Stimulated activated CD8-positive, alpha-beta memory T cell treated with anti-CD3 and anti-CD28 coated beads, Interleukin-7, amount 100 ng/mL, for 1 hour (primary cell): ENCODE data around the gene RAB9A.
A peak's percentile ranks its signal among the peaks of the same experiment; 100 is the strongest.
"Not testable (repeated sequence)": the region's sequence is repeated elsewhere in the genome, so short reads cannot be mapped to it uniquely, and the experiment has no call there.

Experiments used
- DNase-seq, 2 donors: peaks; one replicate each; pipeline ENCODE4 v3.0.0-alpha.2; 2020; ENCODE audit warnings: low read depth in 2 of 2

Gene RAB9A

DNA sequence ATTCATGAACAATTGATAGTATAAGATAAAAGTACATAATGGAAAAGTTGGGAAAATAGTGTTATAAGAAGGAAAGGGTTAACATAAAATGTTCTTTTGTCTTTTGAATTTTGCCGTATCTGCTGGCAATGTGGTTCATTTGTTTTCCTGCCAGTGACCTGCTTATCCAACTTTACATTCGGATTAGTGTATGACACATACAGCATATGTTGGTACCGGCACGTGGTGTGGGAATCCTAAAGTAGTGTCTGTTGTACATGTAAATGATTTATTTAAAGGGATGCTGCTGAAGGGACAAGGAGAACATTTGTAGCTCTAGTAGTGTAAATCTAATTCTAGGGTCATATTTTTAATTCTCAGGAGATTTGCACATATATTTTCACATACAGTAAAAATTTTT lies 11.5 kb downstream of the RAB9A start:
- DNase-seq = no peak

DNA sequence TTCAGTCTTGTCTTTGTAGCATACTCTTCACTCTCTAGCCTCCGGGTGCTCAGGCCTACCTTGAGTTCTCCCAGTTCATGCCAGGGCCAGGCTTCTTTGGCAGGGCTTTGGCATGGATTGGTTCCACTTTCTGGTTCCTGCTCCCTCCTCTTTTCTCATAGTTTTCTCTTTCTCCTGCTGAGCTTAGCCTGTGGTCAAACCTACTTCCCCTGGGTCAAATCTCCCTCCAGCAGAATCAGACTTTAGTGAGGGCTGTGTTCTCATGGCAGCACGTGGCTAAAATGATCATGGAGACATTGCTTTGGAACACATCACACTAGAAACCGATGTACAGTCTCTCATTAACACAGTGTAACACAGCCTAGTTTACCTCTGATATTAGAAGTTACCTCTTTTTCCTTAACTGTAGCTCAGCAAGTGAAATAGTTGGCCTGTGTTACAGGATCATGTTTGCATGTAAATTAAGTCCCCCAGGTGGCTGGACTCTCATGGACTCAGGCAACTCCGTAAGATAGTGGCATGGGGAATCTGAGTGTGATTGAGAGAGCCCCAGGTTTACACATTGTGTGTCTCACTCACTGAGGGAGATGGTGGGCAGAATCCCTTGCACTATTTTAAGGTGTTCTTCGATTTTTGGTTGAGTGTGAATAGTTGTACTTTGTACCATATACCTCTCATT lies 13.3 kb downstream of the RAB9A start:
- no peak for DNase-seq

DNA sequence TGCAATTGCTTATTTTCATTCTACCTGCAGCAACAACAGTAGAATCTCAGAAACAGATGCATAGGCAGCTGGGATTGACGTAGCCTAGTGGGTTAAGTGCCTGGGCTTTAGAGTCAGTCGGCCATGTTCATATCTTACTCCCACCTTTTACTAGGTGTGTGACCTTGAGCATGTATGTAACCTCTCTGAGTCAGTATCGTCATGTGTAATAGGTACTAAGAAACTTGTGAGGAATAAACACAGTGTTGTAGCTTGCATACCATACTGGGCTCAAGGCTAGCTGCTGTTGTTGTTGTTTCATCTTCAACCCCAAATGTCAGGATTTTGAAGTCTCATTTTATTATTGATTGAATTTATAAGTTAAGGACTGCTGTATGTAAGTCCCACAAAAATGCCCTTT lies 14.2 kb downstream of the RAB9A start:
- DNase-seq = no peak

DNA sequence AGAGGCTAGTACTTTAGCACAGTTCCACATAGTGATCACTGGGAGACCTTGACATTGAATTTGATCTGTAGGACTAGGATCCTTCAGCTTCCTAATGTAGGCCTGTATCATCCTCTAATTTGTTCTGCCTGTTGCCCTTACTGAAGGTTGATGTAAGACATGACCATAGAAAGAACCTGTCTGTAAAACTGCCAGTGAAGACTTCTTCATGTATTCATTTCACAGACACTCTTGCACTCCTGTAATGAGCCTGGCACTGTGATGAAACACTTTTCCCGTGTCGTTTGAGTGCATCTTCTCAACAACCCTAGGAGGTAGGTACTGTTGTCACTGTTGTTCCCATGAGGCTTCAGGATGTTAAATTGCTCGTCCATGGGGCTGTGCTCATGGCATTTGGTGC lies 14.7 kb downstream of the RAB9A start:
- no peak for DNase-seq

DNA sequence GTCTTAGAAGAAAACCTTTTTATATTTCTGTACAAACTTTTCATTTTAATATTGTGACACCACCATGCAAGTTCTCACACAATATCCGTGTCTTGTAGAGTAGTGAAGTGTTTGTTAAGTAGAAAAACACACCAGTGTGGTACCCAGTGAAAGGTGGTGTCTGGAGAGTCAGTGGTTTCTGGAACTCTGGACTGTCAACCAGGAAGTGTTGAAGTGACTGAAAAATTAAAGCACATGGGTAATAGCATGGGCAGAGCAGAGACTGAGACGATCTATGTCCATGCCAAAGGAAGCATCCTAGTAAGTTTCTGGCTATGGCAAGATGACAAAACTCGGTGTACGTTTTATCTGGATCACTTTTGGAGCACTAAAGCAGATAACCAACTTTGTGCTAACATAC lies 22.2 kb downstream of the RAB9A start:
- no peak for DNase-seq

DNA sequence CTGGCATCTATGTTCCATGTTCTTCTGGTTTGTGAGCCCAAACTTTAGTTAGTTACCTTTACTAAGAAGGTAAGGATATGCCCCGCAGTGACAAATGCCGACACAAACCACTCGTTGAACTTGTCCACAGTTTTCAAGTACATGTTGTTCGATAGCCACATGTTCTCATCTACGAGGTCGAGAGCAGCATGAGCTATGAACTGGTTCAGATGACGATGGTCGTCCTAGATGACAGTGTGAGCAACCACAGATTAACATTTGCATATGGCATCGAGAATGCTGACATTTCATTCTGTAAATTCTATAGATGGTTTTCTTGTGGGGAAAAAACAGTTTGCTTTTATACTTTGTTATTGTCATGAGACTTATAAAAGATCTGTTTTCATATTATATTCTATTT lies 27.5 kb downstream of the RAB9A start:
- no peak for DNase-seq

DNA sequence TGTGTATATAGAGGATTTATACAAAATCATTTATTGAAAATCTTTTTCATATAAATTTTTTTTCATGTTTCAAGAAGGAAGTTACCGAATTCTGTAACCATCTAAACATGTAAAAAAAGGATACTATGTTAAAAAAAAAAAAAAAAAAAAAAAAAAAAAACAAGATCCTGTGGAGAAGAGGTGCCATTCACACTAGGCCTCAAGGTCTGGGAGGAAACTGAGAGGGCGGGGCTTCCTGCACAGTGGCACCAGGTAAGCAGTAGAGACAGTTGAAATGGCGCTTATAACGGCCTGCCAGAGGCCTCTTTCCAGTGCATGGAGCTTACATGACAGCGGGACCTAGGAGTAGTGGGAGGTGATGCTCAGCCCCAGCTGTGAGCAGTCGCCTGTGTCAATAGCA lies 28.0 kb downstream of the RAB9A start:
- DNase-seq = no peak

DNA sequence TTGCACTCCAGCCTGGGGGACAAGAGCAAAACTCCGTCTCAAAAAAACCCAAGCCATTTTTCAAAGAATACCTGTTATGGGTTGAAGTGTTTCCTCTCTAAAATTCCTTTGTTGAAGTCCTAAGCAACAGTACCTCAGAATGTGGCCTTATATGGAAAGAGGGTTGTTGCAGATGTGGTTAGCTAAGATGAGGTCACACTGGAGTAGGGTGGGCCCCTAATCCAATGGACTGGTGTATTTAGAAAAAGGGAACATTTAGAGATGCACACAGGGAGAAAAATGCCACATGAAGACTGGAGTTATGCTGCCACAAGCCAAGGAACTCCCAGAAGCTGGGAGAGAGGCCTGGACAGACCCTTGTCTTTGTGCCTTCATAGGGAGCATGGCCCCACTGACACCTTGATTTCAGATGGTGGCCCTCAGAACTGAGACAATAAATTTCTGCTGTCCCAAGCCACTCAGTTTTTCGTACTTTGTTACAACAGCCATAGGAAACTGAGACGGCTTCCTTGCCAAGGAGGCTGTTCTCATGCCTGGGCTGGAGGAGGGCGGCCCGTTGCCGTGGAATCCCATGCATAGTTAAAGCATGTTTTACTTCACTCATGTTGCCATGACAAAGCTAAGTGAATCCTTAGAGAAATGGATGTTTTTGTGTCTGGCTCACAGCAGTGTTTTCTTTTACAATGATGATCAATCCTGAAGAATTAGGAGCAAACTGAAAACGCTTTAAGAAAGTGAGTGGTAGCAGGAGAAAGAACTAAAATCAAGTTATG lies 29.0 kb downstream of the RAB9A start:
- no peak for DNase-seq

DNA sequence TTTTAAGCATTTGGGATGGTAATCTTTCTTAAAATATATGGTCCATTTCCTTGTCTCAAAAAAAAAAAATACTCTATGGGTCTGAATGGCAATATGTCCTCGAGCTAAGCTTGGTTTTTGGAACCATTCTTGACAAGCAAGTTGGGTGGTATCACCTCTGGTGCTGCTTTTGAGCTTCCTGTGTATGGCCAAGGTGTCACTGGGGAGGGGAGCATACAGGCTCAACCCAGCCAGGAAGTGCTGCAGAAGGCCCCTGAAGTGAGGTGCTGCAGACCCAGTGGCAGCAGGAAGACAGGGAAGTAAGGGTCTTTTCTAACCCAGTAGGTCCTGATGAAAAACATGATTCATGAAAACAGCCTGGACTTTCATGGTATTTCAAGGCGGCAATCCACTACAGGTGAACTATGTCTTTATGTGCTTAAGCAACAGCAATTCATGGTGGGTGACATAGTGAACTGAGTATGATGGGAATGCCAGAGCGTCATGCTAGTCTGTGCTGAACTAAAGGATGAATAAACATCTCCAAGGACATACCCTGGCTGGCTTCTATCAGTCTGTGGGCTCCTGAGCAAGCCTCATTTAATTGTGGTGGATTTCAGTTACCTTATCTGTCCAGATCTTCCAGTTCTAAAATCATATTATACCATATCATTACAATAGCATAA lies 30.4 kb downstream of the RAB9A start:
- DNase-seq = no peak

DNA sequence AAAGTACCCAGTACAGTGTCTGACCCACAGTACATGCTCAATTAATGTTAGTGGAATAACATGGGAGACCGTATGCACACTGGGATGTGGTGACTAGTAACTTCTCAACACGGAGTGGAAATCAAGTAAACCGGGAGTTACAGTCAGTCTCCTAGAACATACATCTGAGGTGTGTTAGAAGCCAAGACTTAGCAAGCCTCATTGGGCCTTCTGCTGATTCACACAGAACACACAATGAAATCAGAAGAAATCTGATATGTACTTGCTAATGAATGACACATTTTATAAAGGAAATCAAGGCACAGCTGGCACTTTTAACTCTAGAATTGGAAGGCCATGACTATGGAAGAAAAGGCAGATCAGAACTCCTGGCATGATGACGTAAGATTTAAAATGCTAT lies 32.4 kb downstream of the RAB9A start:
- DNase-seq = no peak

DNA sequence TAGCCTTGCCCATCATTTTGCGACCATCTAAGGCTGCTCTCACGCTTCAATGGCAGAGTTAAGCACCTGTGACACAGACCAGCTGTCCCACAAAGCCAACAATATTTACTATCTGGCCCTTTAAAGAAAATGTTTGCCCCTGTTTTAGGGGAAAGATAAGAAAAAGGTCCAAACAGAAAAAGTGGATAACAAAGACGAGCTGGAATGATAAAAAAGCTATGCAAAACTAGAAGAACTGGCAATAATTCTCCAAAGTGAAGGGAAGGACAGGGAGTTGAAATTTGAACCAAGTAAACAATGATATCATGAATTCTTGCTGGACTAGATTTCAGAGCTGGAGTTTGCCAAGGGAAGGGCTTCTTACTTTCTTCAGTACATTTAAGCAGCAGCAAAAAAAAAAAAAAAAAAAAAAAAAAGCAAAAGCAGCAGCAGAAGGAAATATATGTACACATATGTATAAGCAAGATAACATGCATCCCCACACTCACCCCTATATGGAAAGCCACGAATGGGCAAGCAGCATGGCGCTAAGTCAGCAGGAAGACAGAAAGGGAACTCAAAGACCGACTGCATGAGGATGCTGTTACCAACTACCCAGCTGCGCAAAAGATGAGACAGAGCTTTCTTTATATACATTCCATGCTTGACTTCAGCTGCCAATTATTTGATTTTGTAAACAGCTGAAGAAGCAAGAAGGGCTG lies 33.0 kb downstream of the RAB9A start:
- no peak for DNase-seq

DNA sequence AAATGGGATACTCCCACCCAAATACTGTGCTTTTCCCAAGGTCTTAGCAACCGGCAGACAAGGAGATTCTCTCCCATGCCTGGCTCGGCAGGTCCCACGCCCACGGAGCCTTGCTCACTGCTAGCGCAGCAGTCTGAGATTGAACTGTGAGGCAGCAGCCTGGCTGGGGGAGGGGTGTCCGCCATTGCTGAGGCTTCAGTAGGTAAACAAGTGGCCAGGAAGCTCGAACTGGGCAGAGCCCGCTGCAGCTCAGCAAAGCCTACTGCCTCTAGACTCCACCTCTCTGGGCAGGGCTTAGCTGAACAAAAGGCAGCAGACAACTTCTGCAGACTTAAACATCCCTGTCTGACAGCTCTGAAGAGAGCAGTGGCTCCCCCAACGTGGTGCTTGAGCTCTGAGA lies 36.0 kb downstream of the RAB9A start:
- not testable (repeated sequence) for DNase-seq

DNA sequence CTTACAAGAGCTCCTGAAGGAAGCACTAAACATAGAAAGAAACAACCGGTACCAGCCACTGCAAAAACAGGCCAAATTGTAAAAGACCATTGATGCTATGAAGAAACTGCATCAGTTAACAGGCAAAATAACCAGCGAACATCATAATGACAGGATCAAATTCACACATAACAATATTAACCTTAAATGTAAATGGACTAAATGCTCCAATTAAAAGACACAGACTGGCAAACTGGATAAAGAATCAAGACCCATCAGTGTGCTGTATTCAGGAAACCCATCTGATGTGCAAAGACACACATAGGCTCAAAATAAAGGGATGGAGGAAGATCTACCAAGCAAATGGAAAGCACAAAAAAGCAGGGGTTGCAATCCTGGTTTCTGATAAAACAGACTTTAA lies 37.7 kb downstream of the RAB9A start:
- DNase-seq = not testable (repeated sequence)

DNA sequence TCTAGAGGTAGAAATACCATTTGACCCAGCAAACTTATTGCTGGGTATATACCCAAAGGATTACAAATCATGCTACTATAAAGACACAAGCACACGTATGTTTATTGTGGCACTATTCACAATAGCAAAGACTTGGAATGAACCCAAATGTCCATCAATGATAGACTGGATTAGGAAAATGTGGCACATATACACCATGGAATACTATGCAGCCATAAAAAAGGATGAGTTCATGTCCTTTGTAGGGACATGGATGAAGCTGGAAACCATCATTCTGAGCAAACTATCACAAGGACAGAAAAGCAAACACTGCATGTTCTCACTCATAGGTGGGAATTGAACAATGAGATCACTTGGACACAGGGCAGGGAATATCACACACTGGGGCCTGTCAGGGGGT lies 41.6 kb downstream of the RAB9A start:
- DNase-seq = not testable (repeated sequence)

DNA sequence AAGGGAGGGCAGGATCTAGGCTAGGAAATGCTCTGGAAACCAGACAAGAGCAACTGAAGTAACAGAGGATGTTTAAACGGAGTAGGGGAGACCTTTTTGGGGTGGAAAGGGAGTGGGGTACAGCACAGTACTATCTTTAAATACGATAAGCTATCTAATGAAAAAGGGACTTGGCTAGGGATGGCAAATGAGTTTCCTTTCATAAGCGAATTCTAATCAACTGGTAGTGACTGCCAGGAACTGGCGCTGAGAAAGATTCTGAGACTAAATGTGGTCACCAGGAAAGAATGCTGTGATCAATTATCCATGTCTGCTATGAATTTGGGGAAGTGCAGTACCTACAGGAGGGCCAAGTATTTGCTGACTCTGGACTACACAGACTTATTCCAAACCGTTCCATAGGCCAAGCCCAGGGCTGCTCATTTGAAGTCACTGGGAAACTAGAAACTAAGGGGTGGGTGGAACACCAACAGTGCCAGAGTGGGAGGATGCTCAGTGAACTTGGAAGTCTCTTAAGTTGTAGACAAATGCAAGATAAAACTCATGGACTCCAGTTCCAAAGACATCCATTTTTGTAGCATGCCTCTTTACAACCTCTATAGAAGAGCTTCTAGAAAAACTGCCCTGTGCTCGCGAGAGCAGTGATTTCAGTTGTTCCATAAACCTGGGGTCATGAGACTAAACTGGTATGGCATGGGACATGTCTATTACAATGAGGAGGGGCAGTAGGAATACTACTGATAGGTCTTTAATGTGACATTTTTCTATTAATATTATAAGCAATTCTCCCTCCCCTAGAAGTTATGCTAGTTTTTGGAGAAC lies 43.5 kb downstream of the RAB9A start:
- no peak for DNase-seq

DNA sequence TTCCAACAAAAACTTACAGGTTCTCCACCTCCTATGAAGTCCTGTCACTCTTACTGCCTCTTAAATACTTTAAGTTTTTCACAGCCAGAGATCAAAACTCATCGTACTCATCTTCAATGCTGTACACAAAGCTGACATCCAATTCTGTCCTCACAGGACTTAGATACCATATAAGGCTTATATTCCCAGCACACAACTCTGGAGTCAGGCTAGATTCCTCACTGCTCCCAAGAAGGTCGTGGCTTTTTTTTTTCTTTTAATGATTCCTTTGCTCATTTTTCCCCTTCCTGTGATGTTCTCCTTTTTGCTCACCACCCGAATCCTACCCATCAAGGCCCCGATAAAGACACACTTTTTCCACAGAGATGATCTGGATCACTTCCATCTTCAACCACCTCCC lies 44.6 kb downstream of the RAB9A start:
- no peak for DNase-seq

DNA sequence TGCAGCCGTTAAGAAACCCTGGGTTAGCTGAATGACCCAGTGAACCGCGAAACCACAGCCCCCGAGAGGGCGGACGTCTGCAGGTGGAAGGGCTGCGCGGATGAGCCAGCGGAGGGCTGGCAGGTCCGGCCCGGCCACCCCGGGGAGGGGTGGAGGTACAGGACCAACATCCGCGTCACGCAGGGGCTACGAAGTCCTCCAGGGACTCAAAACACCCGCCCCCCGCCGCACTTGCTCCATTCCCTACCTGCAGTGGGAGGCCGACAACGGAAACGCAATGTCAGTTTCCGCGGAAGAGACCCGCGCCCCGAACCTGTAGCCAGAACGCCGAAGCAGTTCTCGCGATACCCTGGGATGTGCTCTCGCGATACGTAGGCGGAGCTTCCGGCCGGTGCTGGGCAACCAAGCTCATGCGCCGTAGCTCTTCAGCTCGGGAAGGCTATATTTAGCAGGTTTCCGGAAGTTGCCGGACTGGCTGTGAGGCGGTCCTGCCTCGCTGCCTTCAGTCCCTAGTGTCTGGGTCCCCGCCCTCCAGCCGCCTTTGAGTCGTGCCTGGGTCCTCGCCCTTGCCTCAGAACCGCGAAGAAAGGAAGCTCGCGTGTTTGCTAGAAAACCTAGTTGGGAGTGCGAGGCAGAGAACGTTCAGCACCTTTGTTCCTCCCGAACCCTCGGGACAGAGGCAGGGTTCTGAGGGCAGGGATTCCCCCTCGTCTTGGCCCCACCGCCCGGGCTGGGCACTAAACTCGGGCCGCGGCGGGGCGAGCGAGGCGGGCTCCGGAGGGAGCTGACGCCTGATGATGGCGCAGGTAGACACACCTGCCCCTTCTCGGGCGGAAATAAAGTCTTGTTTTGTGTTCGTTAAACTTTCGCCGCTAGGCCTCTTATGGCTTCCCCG lies 45.6 kb downstream of the RAB9A start, which contains the start of the genes OFD1 and TRAPPC2:
Gene OFD1, plus strand, starts transcription at position 471 of the 895 bp plus-strand sequence. Its CDS starts 324 bp downstream, at position 795.
Gene TRAPPC2, minus strand, starts transcription at position 343 of the 895 bp plus-strand sequence. CDS start 14,657 bp downstream, outside the sequence.
- DNase-seq = peak; percentile 75 to 87

DNA sequence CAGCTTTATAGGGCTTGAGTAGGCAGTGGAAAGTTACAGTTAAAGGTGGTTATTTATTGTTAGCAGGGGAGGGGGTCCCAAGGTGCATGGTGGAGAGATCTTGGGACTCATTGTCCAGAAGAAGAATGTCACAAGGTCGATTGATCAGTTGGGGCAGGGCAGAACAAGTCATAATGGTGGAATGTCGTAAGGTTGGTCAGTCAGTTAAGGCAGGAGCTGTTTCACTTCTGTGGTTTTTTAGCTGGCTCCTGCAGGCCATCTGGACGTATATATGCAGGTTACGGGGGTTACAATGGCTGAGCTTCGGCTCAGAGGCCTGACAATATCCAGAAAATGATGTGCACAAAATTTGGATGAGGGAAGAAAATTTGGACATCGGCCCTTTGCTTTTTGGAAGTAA lies 52.8 kb downstream of the RAB9A start:
- DNase-seq = no peak

DNA sequence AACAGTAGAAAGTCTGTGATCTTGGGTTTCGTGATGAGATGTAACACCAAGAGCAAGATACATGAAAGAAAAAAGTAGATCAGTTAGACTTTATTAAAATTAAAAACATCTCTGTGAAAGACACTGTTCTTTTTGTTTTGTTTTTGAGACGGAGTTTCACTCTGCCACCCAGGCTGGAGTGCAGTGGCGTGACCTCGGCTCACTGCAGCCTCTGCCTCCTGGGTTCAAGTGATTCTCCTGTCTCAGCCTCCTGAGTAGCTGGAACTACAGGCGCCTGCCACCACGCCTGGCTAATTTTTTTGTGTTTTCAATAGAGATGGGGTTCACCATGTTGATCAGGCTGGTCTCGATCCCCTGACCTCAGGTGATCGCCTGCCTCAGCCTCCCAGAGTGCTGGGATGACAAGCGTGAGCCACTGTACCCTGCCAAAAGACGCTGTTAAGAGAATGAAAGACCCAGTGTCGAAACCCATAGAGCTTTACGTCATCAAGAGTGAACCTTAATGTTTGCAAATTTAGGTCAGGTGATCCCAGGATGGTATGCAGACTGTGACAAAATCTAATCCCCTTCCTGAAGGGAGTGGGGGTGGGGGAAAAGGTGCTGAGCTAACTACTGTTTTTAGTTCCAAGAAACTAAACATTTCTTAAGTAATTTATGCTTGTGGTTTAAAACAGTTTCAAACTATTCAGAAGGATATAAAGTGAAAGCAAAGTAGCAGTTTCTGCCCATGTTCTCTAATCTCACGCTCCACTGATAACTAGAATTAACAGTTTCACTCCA lies 53.7 kb downstream of the RAB9A start:
- no peak for DNase-seq
